Iris pigment epithelial cell (primary cell): ENCODE results near the gene FAM163A.
A peak's percentile ranks its signal among the peaks of the same experiment; 100 is the strongest.
"Not testable (repeated sequence)": the region's sequence is repeated elsewhere in the genome, so short reads cannot be mapped to it uniquely, and the experiment has no call there.

Source experiments
- DNase-seq: peaks from one replicate; pipeline ENCODE4 v3.0.0-alpha.2; 2011; ENCODE audit warnings: low read depth

Gene FAM163A

DNA sequence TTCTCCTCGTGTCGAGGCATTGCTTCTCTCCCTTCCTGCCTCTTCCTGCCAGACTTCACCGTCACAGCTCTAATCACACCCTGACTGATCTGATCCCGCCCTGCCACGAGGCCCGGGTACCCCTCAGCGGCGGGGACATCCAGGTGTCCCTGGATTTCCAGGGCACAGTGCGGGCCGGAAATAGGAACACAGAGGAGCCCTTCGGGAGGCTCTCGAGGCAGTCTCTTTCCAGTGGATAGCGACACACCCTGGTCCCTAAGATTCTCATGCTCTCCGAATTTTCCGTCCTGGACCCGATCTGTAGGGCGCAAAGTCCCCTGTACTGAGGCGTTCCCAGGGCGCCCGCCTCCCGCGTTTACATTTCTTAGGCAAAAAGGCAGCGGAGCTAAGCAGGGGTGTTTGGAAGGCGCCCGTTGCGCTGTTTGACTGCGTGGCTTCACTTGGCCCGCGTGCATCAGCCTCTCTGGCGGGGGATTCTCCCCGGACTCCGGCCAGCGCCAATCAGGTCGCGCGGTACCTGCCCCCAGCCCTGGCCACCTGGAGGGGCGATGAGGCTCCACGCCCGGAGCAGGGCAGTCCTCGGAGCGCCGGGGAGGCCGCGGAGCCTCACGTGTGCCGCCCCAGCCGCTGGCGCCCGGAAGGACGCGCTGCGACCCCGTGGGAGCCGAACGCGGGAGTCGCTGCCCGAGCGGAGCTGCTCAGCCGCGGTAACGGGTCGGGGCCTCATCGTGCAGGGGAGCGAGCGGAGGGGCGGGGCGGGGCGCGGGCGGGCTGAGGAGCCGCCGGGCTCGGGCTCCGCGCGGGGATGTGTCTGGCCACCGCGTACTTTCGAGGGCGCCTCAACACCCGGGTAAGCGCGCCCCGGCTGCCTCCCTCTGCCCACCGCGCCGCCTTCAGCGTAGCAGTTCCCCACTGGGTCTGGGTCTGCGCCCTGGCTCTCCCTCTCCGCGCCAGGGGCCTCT, at the start of gene FAM163A:
TSS of gene FAM163A (plus strand) at position 575 of the 962 bp plus-strand sequence. CDS start 69,807 bp downstream, outside the sequence.
- no peak for DNase-seq

GRCh38 chr1:179694530-179694929, 48.6 kb upstream of the FAM163A start:
- not testable (repeated sequence) for DNase-seq

DNA sequence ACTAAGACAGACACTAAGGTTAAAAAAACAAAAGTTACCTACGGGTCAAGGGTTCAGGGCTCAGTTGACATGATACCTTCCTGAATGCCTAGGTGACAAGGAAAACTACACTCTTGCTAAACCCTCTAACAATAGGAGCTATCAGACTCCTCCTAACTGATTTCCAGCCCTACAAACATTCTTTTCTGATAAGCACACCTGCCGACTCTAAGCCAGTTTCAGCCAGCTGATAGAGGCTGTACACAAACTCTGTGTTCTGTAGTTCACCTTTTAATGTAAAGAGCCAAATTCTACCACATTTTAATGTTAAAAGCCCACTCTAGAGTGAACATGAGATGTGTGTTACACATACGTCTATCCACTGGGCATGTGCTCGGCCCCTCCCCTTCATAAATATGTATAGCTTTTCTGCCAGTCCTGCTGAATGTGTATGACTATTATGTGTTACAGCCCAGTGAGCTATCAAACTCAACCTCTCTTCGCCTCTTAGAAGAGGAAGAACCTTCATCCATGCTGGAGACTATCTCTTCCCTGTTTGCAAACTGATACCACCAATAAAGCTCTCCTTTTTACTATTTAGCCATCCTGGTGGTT, 40.0 kb upstream of the FAM163A start:
- no peak for DNase-seq

GRCh38 chr1:179706339-179706941, 36.7 kb upstream of the FAM163A start:
- DNase-seq: peak; percentile 70

DNA sequence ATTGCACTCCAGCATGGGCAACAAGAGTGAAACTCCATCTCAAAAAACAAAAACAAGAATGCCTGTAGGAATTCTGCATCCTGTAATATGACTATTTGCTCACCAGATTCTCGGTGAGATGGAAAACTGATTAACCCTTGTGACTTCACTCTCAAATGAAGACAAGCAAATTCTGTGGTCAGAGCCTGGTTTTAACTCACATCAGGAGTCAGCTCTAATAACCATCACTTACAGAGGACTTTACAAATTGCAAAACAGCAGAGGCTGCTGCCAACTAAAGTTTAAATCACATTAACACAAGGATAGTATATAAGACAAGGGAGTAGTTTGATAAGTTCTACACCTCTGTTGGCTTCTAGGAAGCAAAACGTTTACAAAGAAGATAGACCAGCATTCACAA, 35.7 kb upstream of the FAM163A start:
- DNase-seq: peak; percentile 42

DNA sequence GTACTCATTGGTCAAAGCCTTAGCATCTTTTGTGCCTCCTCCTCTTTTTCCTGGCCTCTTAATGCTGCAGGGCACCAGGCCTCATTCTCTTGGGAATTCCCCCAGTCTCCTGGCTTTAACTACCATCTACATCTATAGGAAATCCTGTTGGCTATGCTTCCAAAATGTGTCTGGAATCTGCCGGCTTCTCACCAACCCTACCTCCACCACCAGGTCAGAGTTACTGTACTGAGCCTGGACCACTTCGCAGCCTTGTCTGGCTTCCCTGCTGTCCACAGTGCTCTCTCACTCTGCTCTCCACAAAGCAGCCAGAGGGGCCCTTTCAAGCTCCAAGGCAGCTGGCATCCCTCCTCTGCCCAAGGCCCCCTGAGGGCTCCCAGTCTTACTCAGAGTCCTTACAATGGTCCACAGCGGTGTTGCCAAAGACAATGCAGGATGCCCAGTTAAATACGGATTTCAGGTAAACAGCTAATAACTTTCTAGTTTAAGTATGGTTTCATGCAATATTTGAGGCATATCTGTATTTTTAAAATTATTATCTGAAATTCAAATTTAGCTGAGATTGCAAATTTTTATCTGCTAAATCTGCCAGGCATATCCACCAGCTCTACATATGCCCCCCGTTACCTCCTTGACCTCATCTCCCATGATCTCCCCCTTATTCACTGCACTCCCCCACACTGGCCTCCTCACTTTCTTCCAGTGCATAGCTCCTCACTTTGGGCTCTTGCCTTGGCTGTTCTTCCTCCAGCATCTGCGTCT, 34.5 kb upstream of the FAM163A start:
- DNase-seq: no peak

DNA sequence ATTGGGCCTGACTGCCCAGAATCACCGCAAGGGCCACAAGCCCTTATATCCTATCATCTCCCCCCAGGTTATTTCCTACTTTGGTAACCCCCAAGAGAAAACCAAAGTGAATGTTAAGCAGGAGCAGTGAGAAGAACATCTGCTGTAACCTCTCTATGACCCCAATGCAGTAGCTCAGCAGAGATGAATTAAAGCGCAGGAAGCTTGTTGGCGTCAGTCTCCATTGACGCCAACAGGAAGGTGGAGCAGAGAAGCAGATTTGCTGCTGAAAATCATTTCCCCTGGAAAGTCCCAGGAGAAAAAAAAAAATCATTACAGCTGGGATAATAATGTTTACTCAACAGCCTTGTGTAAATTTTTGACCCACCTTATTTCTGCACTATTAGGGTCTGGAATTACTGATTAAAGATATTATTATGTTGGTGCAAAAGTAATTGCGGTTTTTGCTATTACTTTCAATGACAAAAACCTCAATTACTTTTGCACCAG, 33.2 kb upstream of the FAM163A start:
- DNase-seq: peak; percentile 97

DNA sequence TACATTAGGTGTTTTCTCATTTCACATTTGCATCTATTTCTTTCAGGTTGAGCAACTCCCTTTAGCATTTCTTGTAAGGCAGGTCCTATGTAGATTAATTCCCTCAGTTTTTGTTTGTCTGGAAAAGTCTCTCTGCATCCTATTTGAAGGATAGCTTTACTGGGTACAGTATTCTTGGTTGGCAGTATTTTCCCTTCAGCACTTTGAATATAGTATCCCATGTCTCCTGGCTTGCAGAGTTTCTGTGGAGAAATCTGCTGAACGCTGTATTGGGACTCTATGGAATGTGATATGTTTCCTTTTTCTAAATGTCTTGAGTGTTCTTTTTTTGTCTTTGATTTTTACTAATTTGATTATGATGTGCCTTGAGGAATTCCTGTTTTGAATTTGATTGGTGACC, 28.9 kb upstream of the FAM163A start:
- no peak for DNase-seq

GRCh38 chr1:179714623-179715022, 28.5 kb upstream of the FAM163A start:
- no peak for DNase-seq

- DNase-seq: no peak
These were observed 23.8 kb upstream of the FAM163A start for GRCh38 chr1:179719272-179719671.

GRCh38 chr1:179728271-179728670, 14.8 kb upstream of the FAM163A start:
- no peak for DNase-seq

DNA sequence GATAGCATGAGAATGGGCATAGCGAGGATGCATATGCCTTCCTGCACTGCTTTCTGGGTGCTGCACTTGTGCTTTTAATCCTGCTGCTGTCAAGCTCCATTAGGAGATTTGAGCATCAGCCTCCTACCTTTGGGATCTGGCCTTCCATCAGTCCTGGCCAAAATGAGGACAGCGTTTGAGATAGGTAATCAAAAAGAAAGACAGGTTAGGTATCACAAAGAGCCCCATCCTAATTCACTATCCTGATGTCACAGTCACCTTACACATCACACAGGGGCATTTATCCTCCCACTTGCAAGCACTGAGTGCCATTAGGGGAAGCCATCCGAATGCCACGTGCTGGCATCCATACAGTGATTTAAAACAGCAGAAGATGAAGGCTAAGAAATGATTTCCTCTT, 13.2 kb upstream of the FAM163A start:
- no peak for DNase-seq

- no peak for DNase-seq
These were observed 11.4 kb upstream of the FAM163A start for GRCh38 chr1:179731643-179732042.

DNA sequence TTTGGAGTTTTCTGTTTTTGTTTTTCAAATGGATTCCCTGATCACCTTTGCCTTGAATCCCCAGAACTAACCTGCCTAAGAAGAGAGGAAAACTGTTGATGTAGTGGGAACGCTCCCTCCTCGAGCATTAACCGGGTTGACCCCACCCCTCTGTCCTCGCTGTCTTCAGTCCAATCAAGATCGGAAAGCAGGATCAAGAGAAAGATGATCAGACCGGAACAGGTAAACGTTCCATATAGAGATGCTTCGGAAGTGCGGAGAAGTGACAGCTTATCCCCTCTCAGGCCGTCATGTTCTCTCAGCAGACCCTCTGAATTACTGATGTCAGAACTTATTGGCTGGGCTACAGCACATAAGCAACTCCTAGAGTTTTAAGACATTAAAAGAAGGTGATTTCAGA, 800 bp upstream of the FAM163A start:
- DNase-seq: no peak

DNA sequence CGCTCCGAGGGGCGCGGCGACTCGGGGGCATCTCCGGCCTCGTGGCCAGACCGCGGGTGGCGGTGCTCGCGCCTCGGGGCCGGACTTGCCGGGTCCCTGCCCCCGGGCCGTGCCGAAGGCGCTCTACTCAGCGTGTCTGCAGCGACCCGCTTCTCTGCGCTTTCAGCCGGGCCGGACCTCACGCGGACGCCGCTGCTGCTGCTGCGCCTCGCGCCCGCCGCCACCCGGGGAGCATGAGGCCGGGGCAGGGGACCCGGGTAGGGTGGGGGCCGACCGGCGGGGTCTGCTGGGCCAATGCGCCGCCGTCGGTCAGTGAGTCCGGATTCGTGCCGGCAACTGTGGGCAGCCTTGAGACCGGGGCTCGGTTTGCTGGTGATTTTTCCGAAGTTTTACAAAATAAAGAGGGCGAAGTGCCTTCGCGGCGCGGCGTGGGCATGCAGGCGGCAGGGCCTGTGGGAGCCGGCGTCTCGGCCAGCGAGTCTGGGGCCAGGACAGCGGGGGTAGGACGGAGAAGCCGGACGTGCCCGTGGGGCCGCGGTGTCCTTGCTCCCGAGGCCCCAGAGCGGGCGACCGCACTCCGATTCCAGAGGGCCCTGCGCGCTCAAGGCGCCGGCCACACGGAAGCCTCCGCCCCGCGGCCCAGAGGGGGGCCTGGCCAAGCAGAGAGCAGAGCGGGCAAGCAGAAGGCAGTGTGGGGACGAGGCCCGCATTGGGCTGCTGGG, 749 bp downstream of the FAM163A start:
- no peak for DNase-seq

DNA sequence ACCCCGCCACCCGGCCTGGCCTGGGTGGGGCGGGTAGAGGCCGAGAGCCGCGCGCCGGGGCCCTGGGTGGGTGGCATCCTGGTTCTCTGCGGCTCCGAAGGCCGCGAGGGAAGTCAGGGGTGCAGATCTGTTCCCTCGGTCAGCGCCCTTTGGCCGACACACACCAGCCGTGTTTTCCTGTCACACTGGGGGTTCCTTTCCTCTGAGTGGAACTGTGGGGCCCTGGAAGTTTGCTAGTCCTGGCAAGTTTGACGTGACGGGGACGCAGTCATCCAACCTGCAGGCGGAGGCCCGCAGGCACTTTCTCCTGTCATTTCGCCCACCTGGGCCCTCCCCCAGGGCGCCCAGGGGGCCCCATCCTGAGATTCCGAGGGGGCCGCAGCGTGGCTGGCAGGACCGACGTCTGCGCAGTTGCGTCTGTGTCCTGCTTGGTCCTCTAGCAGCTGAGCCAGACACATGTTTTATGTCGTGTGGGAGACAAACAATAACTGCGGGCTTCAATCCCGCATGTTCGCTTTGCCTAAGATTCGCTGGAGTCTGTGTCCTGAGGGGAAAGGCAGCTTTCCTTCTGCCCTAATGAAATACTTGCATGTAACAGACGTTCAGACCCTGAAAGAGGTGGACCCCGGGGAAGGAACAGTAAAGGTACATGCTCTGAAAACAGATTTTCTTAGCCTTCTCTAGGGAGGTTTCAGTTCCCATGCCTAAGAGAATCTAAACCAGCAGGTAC, 1.5 kb downstream of the FAM163A start:
- DNase-seq: no peak

- no peak for DNase-seq
These were observed 2.1 kb downstream of the FAM163A start for GRCh38 chr1:179745131-179745611.

DNA sequence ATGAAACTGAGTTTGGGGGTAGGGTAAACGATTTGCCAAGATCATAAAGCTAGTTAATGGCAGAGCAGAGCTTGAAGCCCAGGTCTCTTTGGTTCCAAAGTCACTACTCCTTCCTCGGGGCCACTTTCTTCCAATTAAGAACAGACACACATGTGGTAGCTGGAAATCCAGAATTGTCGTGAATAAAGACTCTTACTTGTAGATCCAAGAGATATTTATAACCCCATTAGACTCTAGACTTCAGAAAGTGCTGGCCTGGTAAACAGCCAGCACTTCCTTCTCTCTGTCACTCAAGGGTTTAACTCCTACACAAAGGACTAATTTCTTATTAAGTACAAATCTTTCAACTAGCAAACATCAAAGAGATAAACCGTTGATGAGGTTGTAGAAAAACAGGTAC, 2.7 kb downstream of the FAM163A start:
- DNase-seq: no peak

DNA sequence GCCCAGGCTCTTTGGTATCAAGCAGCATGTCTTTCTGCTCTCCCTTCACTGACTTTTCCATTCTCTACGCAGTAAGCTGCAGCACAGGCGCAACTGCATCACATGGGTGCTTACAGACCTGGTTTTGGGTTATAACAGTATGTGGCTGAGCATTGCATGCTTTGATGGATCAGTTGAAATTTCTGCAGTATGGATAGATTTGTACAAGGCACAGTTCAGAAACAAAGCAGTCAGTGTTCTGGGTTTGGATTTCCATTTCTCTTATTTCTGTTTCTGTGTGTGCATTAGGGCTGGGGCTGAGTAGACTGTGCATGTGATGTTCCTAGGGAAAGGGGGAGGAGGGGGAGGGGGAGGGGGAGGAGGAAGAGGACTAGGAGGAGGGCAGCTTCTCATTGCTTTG, 4.5 kb downstream of the FAM163A start:
- no peak for DNase-seq

DNA sequence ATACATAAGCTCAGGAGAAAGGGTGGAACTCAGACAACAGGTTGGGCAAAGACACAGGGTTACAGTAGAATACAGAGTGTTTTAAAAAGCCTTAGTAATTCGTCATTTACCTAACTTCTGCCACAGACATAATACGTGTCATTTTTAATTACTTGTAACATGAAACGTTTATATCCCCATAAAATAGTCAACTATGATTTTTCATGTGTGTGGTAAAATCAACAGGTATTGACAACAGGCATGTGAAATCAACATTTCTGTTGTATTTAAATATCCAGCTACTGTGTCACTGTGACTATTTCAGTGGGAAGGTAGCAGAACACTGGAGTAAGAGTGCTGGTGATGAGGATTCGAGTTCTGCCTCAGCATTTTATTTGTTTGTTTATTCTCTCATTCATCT, 5.7 kb downstream of the FAM163A start:
- DNase-seq: no peak

DNA sequence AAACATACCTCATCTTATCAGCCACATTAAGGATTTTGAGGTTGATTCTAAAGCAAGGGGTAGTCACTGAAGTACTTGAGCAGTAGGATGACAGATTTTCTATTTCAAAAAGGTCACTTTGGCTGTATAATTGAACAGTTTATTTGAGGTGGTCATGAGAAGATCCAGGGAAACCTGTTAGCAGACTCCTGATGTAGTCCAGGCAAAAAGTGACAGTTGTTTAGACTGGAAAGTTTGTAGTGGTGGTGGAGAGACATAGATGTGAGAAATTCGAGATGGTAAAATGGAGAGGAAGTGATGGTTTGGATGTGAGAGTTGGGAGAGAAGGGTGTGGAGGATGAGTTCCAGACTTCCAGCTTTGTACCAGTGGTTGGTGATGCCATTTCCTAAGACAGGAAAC, 7.5 kb downstream of the FAM163A start:
- no peak for DNase-seq
